CD8-positive, alpha-beta memory T cell (primary cell): ENCODE results near the gene GRIA3. TPM values are rescaled to one million over a fixed set of nuclear protein-coding genes. Genes with fewer than 3 reads are reported as not detected.

Experiments used
- CTCF ChIA-PET: fragments of 350-600 bp; sonication (Branson Sonifier 250); formaldehyde crosslinking; loops from one replicate; lab custom pipeline; 2021; ENCODE audit warnings: antibody characterized with exemption; lab: Charles Lee
- POLR2A ChIA-PET: fragments of 350-600 bp; sonication (Branson Sonifier 250); formaldehyde crosslinking; loops from one replicate; lab custom pipeline; 2021; ENCODE audit warnings: antibody characterized with exemption; lab: Charles Lee
- DNase-seq, 5 donors: peaks; one replicate each; pipeline versions ENCODE4 v3.0.0 to v3.0.0-alpha.2; 2020 to 2022; ENCODE audit warnings: mixed read lengths in 1 of 5
- H3K27ac ChIP-seq: one replicate; pipeline ENCODE4 v1.7.0; 2013; ENCODE audit warnings: low read depth, mild to moderate bottlenecking, low read length, moderate library complexity
- H3K27me3 ChIP-seq: 2 replicates; pipeline ENCODE4 v1.7.0; 2013; ENCODE audit warnings: low read length, mild to moderate bottlenecking; ENCODE audit not compliant: insufficient read depth, poor library complexity, severe bottlenecking
- H3K36me3 ChIP-seq: 2 replicates; pipeline ENCODE4 v1.7.0; 2013; ENCODE audit warnings: mild to moderate bottlenecking, low read length, moderate library complexity; ENCODE audit not compliant: insufficient read depth
- H3K4me1 ChIP-seq: 2 replicates; pipeline ENCODE4 v1.7.0; 2013; ENCODE audit warnings: mild to moderate bottlenecking, low read length, moderate library complexity; ENCODE audit not compliant: insufficient read depth
- H3K4me3 ChIP-seq: 2 replicates; pipeline ENCODE4 v1.7.0; 2013; ENCODE audit warnings: mild to moderate bottlenecking, low read length
- H3K9me3 ChIP-seq: 2 replicates; pipeline ENCODE4 v1.7.0; 2013; ENCODE audit warnings: mild to moderate bottlenecking, low read length
- H3K27ac Mint-ChIP-seq, 8 donors: one replicate each; pipeline ENCODE4 v1.8.0; 2020 to 2021; ENCODE audit warnings: mixed read lengths in 8 of 8, mild to moderate bottlenecking in 6 of 8, inconsistent platforms in 3 of 8, moderate library complexity in 3 of 8
- H3K27me3 Mint-ChIP-seq, 2 donors: one replicate each; pipeline ENCODE4 v1.8.0; 2020 to 2021; ENCODE audit warnings: mixed read lengths in 2 of 2, mild to moderate bottlenecking in 1 of 2, moderate library complexity in 1 of 2
- H3K36me3 Mint-ChIP-seq, 3 donors: one replicate each; pipeline ENCODE4 v1.8.0; 2020 to 2021; ENCODE audit warnings: mixed read lengths in 3 of 3, inconsistent platforms in 1 of 3, mild to moderate bottlenecking in 1 of 3
- H3K4me1 Mint-ChIP-seq, 3 donors: one replicate each; pipeline ENCODE4 v1.8.0; 2020 to 2021; ENCODE audit warnings: mixed read lengths in 3 of 3, inconsistent platforms in 1 of 3, mild to moderate bottlenecking in 1 of 3
- H3K4me3 Mint-ChIP-seq, 7 donors: one replicate each; pipeline ENCODE4 v1.8.0; 2020 to 2021; ENCODE audit warnings: mixed read lengths in 7 of 7, mild to moderate bottlenecking in 6 of 7, moderate library complexity in 4 of 7, inconsistent platforms in 2 of 7
- H3K9me3 Mint-ChIP-seq, 5 donors: one replicate each; pipeline ENCODE4 v1.8.0; 2020 to 2022; ENCODE audit warnings: mixed read lengths in 5 of 5, mild to moderate bottlenecking in 3 of 5, moderate library complexity in 2 of 5, inconsistent platforms in 1 of 5
- polyA plus RNA-seq: library from polyadenylated mRNA; unstranded; fragments of 300-500 nt; fragmentation: Illumina TruSeq; gene quantifications from one replicate; pipeline ENCODE4 v1.2.3, GENCODE V29; 2021
- total RNA-seq, 2 experiments: library from RNA; stranded (reverse); gene quantifications; one replicate each; pipeline ENCODE4 v1.2.3, GENCODE V29; 2021

Gene GRIA3
- total and polyA plus RNA-seq, 3 experiments from 2014 or later = 0.16 TPM; not detected in 2

GRCh38 chrX:123201720-123202119, 17.6 kb downstream of the GRIA3 start:
- H3K9me3 ChIP-seq = no peaks in the 10 kb centered on the region
- no peaks in the 10 kb centered on the region for H3K27me3 Mint-ChIP-seq
- H3K27ac Mint-ChIP-seq = no peak overlapping the region
- ChIA-PET POLR2A (no interaction called here), CTCF (no interaction called here)
- peaks cover 0 to 1% (median 0%) of the 10 kb centered on the region in 3 donors for H3K36me3 Mint-ChIP-seq
- no peaks in the 10 kb centered on the region for H3K4me1 ChIP-seq
- no peaks in the 10 kb centered on the region for H3K9me3 Mint-ChIP-seq
- no peak overlapping the region for H3K4me3 ChIP-seq
- no peaks in the 10 kb centered on the region for H3K36me3 ChIP-seq
- H3K27me3 ChIP-seq = no peaks in the 10 kb centered on the region
- H3K27ac ChIP-seq = no peak overlapping the region
- no peak for DNase-seq
- no peaks in the 10 kb centered on the region for H3K4me1 Mint-ChIP-seq
- no peak overlapping the region for H3K4me3 Mint-ChIP-seq

GRCh38 chrX:123202523-123202922, 18.4 kb downstream of the GRIA3 start:
- CTCF ChIA-PET = no interaction called here
- H3K4me3 ChIP-seq = no peak overlapping the region
- POLR2A ChIA-PET = no interaction called here
- H3K36me3 ChIP-seq = no peaks in the 10 kb centered on the region
- H3K9me3 ChIP-seq = no peaks in the 10 kb centered on the region
- Mint-ChIP-seq H3K4me3 (no peak overlapping the region), H3K4me1 (no peaks in the 10 kb centered on the region), H3K27me3 (no peaks in the 10 kb centered on the region), H3K27ac (no peak overlapping the region), H3K36me3 (peaks cover 0 to 1% (median 0%) of the 10 kb centered on the region in 3 donors), H3K9me3 (no peaks in the 10 kb centered on the region)
- H3K4me1 ChIP-seq = no peaks in the 10 kb centered on the region
- H3K27ac ChIP-seq = no peak overlapping the region
- no peak for DNase-seq
- H3K27me3 ChIP-seq = no peaks in the 10 kb centered on the region

- H3K36me3 Mint-ChIP-seq = no peaks in the 10 kb centered on the region
- Histone ChIP-seq H3K27me3 (no peaks in the 10 kb centered on the region), H3K4me1 (no peaks in the 10 kb centered on the region), H3K4me3 (no peak overlapping the region), H3K9me3 (no peaks in the 10 kb centered on the region), H3K36me3 (no peaks in the 10 kb centered on the region), H3K27ac (no peak overlapping the region)
- H3K4me3 Mint-ChIP-seq = no peak overlapping the region
- no peaks in the 10 kb centered on the region for H3K9me3 Mint-ChIP-seq
- H3K27ac Mint-ChIP-seq = no peak overlapping the region
- POLR2A ChIA-PET = no interaction called here
- H3K4me1 Mint-ChIP-seq = no peaks in the 10 kb centered on the region
- CTCF ChIA-PET = no interaction called here
- no peak for DNase-seq
- no peaks in the 10 kb centered on the region for H3K27me3 Mint-ChIP-seq
Observed at GRCh38 chrX:123203772-123204171, 19.7 kb downstream of the GRIA3 start.

GRCh38 chrX:123206176-123206575, 22.1 kb downstream of the GRIA3 start:
- peaks cover 0 to 2% (median 0%) of the 10 kb centered on the region in 5 donors for H3K9me3 Mint-ChIP-seq
- H3K27ac Mint-ChIP-seq = no peak overlapping the region
- peaks cover 0 to 3% of the 10 kb centered on the region in 2 donors for H3K27me3 Mint-ChIP-seq
- POLR2A ChIA-PET = no interaction called here
- Histone ChIP-seq H3K9me3 (no peaks in the 10 kb centered on the region), H3K4me3 (no peak overlapping the region), H3K36me3 (no peaks in the 10 kb centered on the region), H3K27me3 (no peaks in the 10 kb centered on the region), H3K4me1 (no peaks in the 10 kb centered on the region), H3K27ac (no peak overlapping the region)
- peak overlapping the region in 1 of 7 donors; percentile 3 for H3K4me3 Mint-ChIP-seq
- no peaks in the 10 kb centered on the region for H3K36me3 Mint-ChIP-seq
- CTCF ChIA-PET = no interaction called here
- no peak for DNase-seq
- H3K4me1 Mint-ChIP-seq = no peaks in the 10 kb centered on the region

GRCh38 chrX:123210252-123210651, 26.2 kb downstream of the GRIA3 start:
- no peaks in the 10 kb centered on the region for H3K9me3 ChIP-seq
- Mint-ChIP-seq H3K4me3 (no peak overlapping the region), H3K36me3 (no peaks in the 10 kb centered on the region), H3K4me1 (no peaks in the 10 kb centered on the region), H3K27me3 (peaks cover 0 to 3% of the 10 kb centered on the region in 2 donors), H3K9me3 (peaks cover 0 to 2% (median 0%) of the 10 kb centered on the region in 5 donors), H3K27ac (no peak overlapping the region)
- DNase-seq = no peak
- no peak overlapping the region for H3K27ac ChIP-seq
- no peaks in the 10 kb centered on the region for H3K36me3 ChIP-seq
- ChIA-PET CTCF (no interaction called here), POLR2A (no interaction called here)
- H3K4me3 ChIP-seq = no peak overlapping the region
- H3K27me3 ChIP-seq = no peaks in the 10 kb centered on the region
- H3K4me1 ChIP-seq = no peaks in the 10 kb centered on the region

GRCh38 chrX:123215397-123216089, 31.5 kb downstream of the GRIA3 start:
- no peaks in the 10 kb centered on the region for H3K36me3 ChIP-seq
- H3K27ac Mint-ChIP-seq = no peak overlapping the region
- H3K27me3 ChIP-seq = no peaks in the 10 kb centered on the region
- POLR2A ChIA-PET = no interaction called here
- CTCF ChIA-PET = no interaction called here
- no peaks in the 10 kb centered on the region for H3K4me1 ChIP-seq
- no peak overlapping the region for H3K4me3 Mint-ChIP-seq
- H3K27ac ChIP-seq = no peak overlapping the region
- no peaks in the 10 kb centered on the region for H3K4me1 Mint-ChIP-seq
- no peak overlapping the region for H3K4me3 ChIP-seq
- DNase-seq = no peak
- H3K27me3 Mint-ChIP-seq = peaks cover 0 to 4% of the 10 kb centered on the region in 2 donors
- no peaks in the 10 kb centered on the region for H3K9me3 Mint-ChIP-seq
- H3K9me3 ChIP-seq = no peaks in the 10 kb centered on the region
- no peaks in the 10 kb centered on the region for H3K36me3 Mint-ChIP-seq

GRCh38 chrX:123217077-123217476, 33.0 kb downstream of the GRIA3 start:
- Histone ChIP-seq H3K27me3 (no peaks in the 10 kb centered on the region), H3K27ac (no peak overlapping the region), H3K4me3 (no peak overlapping the region), H3K9me3 (no peaks in the 10 kb centered on the region), H3K4me1 (no peaks in the 10 kb centered on the region), H3K36me3 (no peaks in the 10 kb centered on the region)
- Mint-ChIP-seq H3K27ac (no peak overlapping the region), H3K9me3 (no peaks in the 10 kb centered on the region), H3K36me3 (no peaks in the 10 kb centered on the region), H3K4me1 (no peaks in the 10 kb centered on the region), H3K4me3 (no peak overlapping the region), H3K27me3 (peaks cover 0 to 4% of the 10 kb centered on the region in 2 donors)
- CTCF ChIA-PET = no interaction called here
- POLR2A ChIA-PET = no interaction called here
- no peak for DNase-seq

GRCh38 chrX:123217728-123218127, 33.6 kb downstream of the GRIA3 start:
- Mint-ChIP-seq H3K36me3 (no peaks in the 10 kb centered on the region), H3K4me1 (no peaks in the 10 kb centered on the region), H3K27me3 (peaks cover 0 to 4% of the 10 kb centered on the region in 2 donors), H3K27ac (no peak overlapping the region), H3K9me3 (no peaks in the 10 kb centered on the region), H3K4me3 (no peak overlapping the region)
- ChIA-PET CTCF (no interaction called here), POLR2A (no interaction called here)
- Histone ChIP-seq H3K4me1 (no peaks in the 10 kb centered on the region), H3K4me3 (no peak overlapping the region), H3K36me3 (no peaks in the 10 kb centered on the region), H3K9me3 (no peaks in the 10 kb centered on the region), H3K27ac (no peak overlapping the region), H3K27me3 (no peaks in the 10 kb centered on the region)
- no peak for DNase-seq
